GM12891 (cell line): ENCODE results near the gene EHBP1. TPM values are rescaled to one million over a fixed set of nuclear protein-coding genes. Genes with fewer than 3 reads are reported as not detected.
A peak's percentile ranks its signal among the peaks of the same experiment; 100 is the strongest.

Experiments used
- DNase-seq: peaks from one replicate; pipeline ENCODE4 v3.0.0; 2011; ENCODE audit warnings: low spot score; ENCODE audit not compliant: insufficient read length
- FAIRE-seq: peaks from 2 replicates; lab custom pipeline; 2011; peaks lifted over from hg19 to GRCh38; lab: Jason Lieb, UNC
- PAX5 ChIP-seq: IDR thresholded peaks from 2 replicates; pipeline ENCODE4 v1.6.1; 2011; ENCODE audit warnings: low read length, moderate library complexity, mild to moderate bottlenecking; ENCODE audit not compliant: insufficient read depth, severe bottlenecking
- POLR2A ChIP-seq: IDR thresholded peaks from 2 replicates; pipeline ENCODE4 v1.6.1; 2011; ENCODE audit warnings: low read depth, low read length, control low read depth
- POLR2AphosphoS5 ChIP-seq: IDR thresholded peaks from 2 replicates; pipeline ENCODE4 v1.6.1; 2011; ENCODE audit warnings: low read depth, low read length, control low read depth
- POU2F2 ChIP-seq: IDR thresholded peaks from 2 replicates; pipeline ENCODE4 v1.6.1; 2011; ENCODE audit warnings: low read depth, mild to moderate bottlenecking, control low read depth, low read length, moderate library complexity
- SPI1 ChIP-seq: IDR thresholded peaks from 2 replicates; pipeline ENCODE4 v1.6.1; 2011; ENCODE audit warnings: low read depth, low read length, control low read depth
- TAF1 ChIP-seq: IDR thresholded peaks from 2 replicates; pipeline ENCODE4 v1.6.1; 2011; ENCODE audit warnings: low read depth, low read length, control low read depth
- polyA plus RNA-seq: library from polyadenylated mRNA; unstranded; fragments of >200 nt; gene quantifications from one replicate; pipeline ENCODE4 v1.2.1, GENCODE V29; 2012; ENCODE audit warnings: low read depth, missing spikeins, inconsistent platforms; ENCODE audit not compliant: missing spikeins

The EHBP1 gene
- 11.5 TPM for polyA plus RNA-seq

- DNase-seq, result peak; percentile 85
- TF ChIP-seq POU2F2, result peak; percentile 21; the same call in 1 of the 2 replicates
- peak; percentile 60 for TF ChIP-seq TAF1
- no peak for TF ChIP-seq PAX5
- 0 out of 2 replicates have a peak, but pooled peaks have one; percentile 56 for TF ChIP-seq POLR2AphosphoS5
- TF ChIP-seq SPI1, result peak; percentile 42; the same call in 1 of the 2 replicates
- peak; percentile 72 for TF ChIP-seq POLR2A
- FAIRE-seq, result peak; percentile 99
Measured at GRCh38 chr2:62705007-62705829, at the start of gene EHBP1. EHBP1 (plus strand) TSS chr2:62705713; CDS start chr2:62707192, 1,479 bp downstream.

DNA sequence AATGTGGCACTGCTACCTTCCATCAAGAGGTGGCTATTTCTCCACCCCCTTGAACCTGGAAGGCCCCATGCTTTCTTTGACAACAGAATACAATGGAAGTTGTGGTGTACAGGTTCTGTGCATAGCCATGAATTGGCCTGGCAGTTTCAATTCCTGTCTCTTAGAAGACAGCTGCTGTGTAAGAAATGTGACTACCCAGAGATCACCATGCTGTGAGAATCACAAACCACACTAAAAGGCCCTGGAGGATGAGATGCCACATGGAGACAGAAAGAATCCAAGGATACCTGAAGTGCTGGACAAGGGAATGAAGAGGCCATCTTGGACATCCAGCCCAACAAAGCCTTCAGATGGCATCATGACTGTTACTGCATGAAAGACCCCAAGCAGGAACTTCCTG, 47.7 kb upstream of the EHBP1 start:
- no peak for TF ChIP-seq TAF1
- peak; percentile 91 for TF ChIP-seq SPI1
- no peak for TF ChIP-seq POU2F2
- FAIRE-seq (peak; percentile 76), DNase-seq (no peak)

DNA sequence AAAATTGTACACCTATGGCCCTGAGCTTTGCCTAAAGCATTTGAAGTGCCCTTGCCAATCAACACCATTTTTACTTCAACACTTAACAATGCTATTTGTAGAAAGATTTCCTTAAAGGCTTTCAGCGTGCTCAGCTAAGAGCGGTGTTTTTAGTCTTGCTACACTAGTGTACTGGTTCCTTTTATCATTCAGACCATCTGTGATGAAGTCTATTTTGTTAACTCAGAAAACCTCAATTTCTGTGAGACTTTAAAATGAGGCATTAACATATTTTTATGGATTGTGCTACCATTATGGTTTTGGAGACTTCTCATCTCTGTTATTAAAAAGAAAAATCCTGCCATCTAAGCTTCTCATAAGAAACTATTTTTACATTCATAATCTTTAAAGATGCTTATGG, 46.6 kb upstream of the EHBP1 start:
- no peak for TF ChIP-seq PAX5
- TF ChIP-seq SPI1, result no peak
- TF ChIP-seq POLR2A, result no peak
- TF ChIP-seq POU2F2, result no peak
- TF ChIP-seq TAF1, result no peak
- TF ChIP-seq POLR2AphosphoS5, result no peak
- FAIRE-seq, result peak; percentile 33

DNA sequence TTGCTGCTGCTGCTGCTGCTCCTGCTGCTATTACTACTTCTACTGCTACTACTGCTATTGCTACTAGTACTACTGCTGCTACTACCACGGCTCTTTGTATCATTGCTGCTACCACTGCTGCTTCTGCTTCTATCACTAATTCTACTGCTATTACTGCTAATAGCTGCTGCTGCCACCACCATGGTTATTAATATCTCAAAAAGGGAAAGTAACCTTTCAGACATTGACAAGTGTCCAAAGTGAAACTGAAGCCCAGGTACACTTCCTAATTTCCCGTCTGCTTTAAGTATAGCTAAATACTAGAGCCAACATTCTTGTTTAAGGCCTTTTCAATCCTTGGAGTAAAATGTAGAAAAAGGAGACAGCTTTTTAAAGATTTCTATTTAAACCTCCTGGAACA, 45.4 kb upstream of the EHBP1 start:
- FAIRE-seq (peak; percentile 95), DNase-seq (peak; percentile 5)
- TF ChIP-seq POLR2A (no peak), SPI1 (peak; percentile 86)

More for the DNA sequence above, 46.6 kb upstream of the EHBP1 start:
- DNase-seq, result no peak

DNA sequence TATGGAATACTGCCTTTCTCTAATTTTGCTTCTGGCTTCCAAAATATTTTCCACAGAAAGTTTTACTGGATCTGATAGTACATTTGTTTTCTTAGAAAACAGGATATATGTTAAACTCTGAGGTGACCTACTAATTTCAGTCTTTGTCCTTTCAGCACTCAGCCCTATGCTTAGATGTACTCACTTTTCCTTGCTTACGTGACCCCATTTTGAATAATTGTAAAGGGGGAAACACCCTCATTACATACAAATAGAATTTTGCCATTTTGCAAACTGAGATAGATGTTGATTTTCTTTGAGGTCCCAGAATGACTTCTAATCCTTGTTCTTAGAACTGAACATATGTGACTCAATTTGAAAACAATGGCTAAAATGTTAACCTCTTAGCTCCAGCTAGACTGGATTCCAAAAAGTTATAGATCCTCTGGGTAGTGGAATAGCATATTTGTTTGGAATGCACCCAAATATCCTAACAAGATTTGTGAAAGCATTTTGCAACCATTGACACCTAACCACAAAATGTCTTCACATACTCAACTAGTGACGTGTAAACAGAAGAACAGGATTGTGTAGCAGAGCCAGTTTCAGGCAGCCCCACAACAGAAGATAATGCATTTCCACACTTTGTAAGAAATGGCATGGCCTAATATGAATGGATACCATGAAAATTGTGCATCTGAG, 44.8 kb upstream of the EHBP1 start:
- no peak for FAIRE-seq
- no peak for DNase-seq
- TF ChIP-seq POLR2A, result no peak
- TF ChIP-seq PAX5, result no peak
- TF ChIP-seq POLR2AphosphoS5, result no peak
- TF ChIP-seq POU2F2, result 0 out of 2 replicates have a peak, but pooled peaks have one; percentile 37

DNA sequence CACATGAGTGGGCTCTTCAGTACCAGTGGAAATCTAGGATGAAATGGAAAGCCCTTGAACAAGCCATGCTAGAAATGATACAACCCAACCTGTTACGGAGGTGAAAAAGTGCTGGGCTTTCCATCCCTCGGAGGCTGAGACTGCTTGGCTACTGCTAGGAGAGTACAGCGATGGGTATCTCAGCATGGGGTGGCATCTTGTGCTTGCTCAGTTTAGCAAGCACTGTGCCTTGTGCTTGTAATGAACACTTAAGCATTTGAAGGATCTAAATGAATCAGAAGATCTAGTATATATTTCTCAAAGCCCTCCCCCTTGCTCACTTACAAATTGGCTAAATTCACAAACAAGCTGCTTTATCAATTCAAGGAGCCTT, 44.3 kb upstream of the EHBP1 start:
- peak; percentile 69 for FAIRE-seq
- TF ChIP-seq POU2F2, result no peak
- no peak for TF ChIP-seq TAF1
- TF ChIP-seq PAX5, result no peak
- TF ChIP-seq POLR2A, result no peak
- TF ChIP-seq POLR2AphosphoS5, result no peak
- no peak for TF ChIP-seq SPI1
- no peak for DNase-seq

DNA sequence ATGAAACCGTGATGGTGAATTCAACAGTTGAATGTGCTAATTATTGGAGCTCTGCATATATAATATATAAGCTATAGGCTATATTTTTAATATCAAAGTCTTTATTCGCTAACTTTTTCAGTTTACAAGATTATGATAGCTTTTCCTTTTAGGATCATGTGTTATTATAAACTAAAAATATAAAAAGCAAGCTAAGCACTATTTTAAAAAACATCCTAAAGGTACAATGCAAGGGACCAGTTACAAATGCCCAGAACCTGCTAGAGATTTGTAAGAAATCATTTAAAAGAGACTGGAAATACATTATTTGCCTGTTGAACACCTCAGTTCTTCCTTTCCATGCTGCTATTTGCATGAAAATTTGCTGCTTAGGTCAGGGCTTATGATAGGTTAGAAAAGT, 43.4 kb upstream of the EHBP1 start:
- TF ChIP-seq PAX5, result no peak
- no peak for TF ChIP-seq POU2F2
- no peak for TF ChIP-seq SPI1
- no peak for FAIRE-seq
- no peak for DNase-seq

GRCh38 chr2:62662554-62662953, 43.0 kb upstream of the EHBP1 start:
- no peak for FAIRE-seq
- no peak for DNase-seq
- TF ChIP-seq PAX5, result no peak
- no peak for TF ChIP-seq POU2F2

DNA sequence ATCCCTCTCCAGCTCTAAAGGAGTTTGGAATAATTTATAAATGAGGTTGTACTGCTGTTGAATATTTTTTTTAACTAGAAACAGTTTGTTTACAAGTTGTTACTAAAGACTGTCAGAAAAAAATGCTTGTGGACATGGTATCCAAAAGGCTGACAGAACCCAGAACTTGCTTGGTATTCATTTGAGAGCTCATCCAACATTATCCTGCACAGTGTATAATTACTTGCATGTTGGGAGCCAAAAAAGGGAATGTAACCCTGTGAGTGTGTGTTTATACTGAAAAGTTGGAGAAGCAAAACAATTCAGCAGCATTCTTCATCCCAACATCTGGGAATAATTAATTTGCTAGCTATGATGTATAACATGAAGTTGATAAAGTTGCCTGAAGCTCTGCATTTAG, 42.1 kb upstream of the EHBP1 start:
- FAIRE-seq (no peak), DNase-seq (no peak)
- no peak for TF ChIP-seq TAF1
- TF ChIP-seq POU2F2, result no peak

DNA sequence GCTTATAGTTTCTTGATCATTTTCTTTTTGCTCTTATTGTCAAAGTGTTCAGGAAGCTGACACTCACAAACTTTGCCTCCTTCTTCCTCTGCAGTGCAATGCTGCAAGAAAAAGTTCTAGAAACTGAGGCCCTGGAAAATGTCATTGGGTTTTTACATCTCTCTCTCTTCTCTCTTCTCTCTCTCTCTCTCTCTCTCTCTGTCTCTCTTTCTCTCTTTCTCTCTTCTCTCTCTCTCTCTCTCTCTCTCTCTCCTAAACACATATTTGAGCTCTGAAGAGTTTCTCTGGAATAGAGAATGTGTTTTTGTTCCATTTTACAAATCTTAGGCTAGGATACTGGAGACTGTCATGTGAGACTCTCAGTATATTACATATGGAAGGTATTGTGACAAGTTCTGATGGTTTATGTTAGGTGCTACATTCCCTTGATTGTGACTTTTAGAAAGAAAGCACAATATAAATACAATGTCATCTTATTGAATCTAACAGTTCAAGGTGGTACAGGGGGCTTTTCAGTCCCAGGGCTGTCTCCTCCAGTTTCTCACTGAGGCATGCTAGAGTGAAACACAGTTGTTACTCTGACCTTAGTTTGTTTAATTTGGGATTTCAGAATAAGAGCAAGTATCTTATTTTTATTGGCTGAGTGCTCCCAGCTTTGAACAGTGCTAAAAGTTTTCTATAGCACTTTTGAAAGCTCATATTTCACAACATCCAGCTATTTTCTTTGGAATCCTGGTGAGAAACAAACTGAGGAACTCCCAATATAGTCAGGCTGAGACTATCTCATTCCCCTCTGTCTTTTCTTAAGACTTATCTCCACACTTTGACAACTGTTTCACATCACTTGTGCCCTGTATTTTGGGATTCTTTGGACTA, 41.4 kb upstream of the EHBP1 start:
- DNase-seq (no peak), FAIRE-seq (peak; percentile 58)
- TF ChIP-seq POLR2AphosphoS5 (no peak), POU2F2 (no peak), PAX5 (no peak), SPI1 (no peak), POLR2A (no peak), TAF1 (no peak)
